ENCODE data around the gene NCOR2. TPM values are rescaled to one million over a fixed set of nuclear protein-coding genes. Genes with fewer than 3 reads are reported as not detected.
A peak's percentile ranks its signal among the peaks of the same experiment; 100 is the strongest.

The NCOR2 gene
- total and polyA plus RNA-seq, 2 of the 8 experiments (the other 6 are each of a cell fraction or from before 2014, with no cell fraction given), result 14.8 to 275 TPM

DNA sequence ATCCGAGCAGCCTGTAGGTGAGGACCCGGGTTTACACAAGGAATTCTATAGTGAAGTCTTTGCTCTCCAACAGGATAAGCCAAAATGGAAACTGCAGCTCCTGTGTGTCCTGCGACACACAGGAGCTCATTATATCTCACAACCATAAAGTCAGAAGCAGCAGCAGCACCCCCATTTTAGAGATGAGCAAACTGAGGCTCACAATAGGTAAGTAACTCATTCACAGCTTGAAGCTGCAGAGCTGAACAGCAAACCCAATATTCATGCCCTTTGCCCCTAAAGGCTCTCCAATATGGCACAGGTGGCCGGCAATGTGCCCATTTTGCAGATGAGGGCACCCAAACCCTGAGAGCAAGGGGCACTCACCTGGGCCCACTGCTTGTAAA is 4.6 kb downstream of the NCOR2 start:
- CTCF ChIA-PET (ENCODE audit: partially characterized antibody), result interaction anchor here (0.6 to 1.8 kb wide), 8 partner anchors 9 to 205 kb away, joined by 3 to 4 read pairs (median 3); no protein-coding TSS in a partner anchor
- no peak overlapping the region for H3K9ac ChIP-seq (replicated peaks in 1 of 4; ENCODE audit: extremely low read depth in 1 of 4, low read depth in 3 of 4, low read length in 3 of 4)
- H3K9me3 ChIP-seq (ENCODE audit: insufficient read depth in 2 of 2, low read depth in 1 of 2, low read length in 1 of 2), result no peaks in the 10 kb centered on the region
- H2BK20ac ChIP-seq (ENCODE audit: low read length), result no peak overlapping the region
- H3K27ac ChIP-seq (ENCODE audit: low read depth, low read length), result no peak overlapping the region
- H3K4me1 ChIP-seq (replicated peaks in 1 of 4; ENCODE audit: control insufficient read depth in 3 of 4, insufficient read depth in 4 of 4, low read length in 3 of 4), result peaks cover 16 to 43% (median 29%) of the 10 kb centered on the region in 4 experiments
- no peak overlapping the region for H3K4me2 ChIP-seq (ENCODE audit: insufficient read depth in 1 of 2, low read depth in 2 of 2, low read length in 2 of 2)
- H2AK5ac ChIP-seq (ENCODE audit: low read depth, low read length), result no peak overlapping the region
- peaks cover 47 to 54% of the 10 kb centered on the region in 2 experiments for H4K20me1 ChIP-seq (replicated peaks in 1 of 2; ENCODE audit: control insufficient read depth in 1 of 2, insufficient read depth in 2 of 2, low read length in 2 of 2)
- no peak overlapping the region for H2BK5ac ChIP-seq (ENCODE audit: low read depth, low read length)
- H3K23ac ChIP-seq (ENCODE audit: insufficient read length), result no peak overlapping the region
- H2BK15ac ChIP-seq (ENCODE audit: low read length), result no peak overlapping the region
- POLR2A ChIA-PET (ENCODE audit: partially characterized antibody), result interaction anchor here (1.1 to 1.2 kb wide), 4 partner anchors 12 to 352 kb away, joined by 3 to 4 read pairs (median 3); partner anchors contain the start of gene UBC
- H4K8ac ChIP-seq (ENCODE audit: extremely low read depth, insufficient read depth, low read length), result no peak overlapping the region
- H3K79me1 ChIP-seq (ENCODE audit: low read depth, low read length), result peaks cover 14% of the 10 kb centered on the region
- no peak overlapping the region for H2AFZ ChIP-seq (ENCODE audit: low read length)
- no peak overlapping the region for H2BK120ac ChIP-seq (replicated peaks; ENCODE audit: low read depth, low read length)
- no peak overlapping the region for H3K18ac ChIP-seq (ENCODE audit: extremely low read depth, low read length)
- no peak overlapping the region for H2BK12ac ChIP-seq (ENCODE audit: low read depth, low read length)
- peaks cover 65 to 89% of the 10 kb centered on the region in 2 experiments for H3K79me2 ChIP-seq (ENCODE audit: control insufficient read depth in 1 of 2, insufficient read depth in 2 of 2, low read length in 2 of 2)
- no peak overlapping the region for H4K5ac ChIP-seq (ENCODE audit: insufficient read length, low read depth, low read length)
- H3K36me3 ChIP-seq (ENCODE audit: control insufficient read depth in 2 of 4, insufficient read depth in 4 of 4, low read length in 3 of 4), result no peaks in the 10 kb centered on the region
- FAIRE-seq (no peak), DNase-seq (ENCODE audit: low read depth in 1 of 2, low spot score in 2 of 2) (no peak)
- TF ChIP-seq MAX (IDR thresholded peaks at IDR 0.05) (no peak), E2F6 (IDR thresholded peaks at IDR 0.05) (no peak), PHF8 (conservative IDR thresholded peaks at IDR 0.05; ENCODE audit: low read depth, low read length) (no peak), BACH1 (IDR thresholded peaks at IDR 0.05; ENCODE audit: low read length) (no peak), KDM1A (IDR thresholded peaks at IDR 0.05; ENCODE audit: borderline replicate concordance, low read length) (peak; percentile 90; the same call in 1 of the 2 replicates), HDAC2 (IDR thresholded peaks at IDR 0.05; ENCODE audit: borderline replicate concordance in 1 of 2, low read depth in 2 of 2, low read length in 2 of 2) (0 out of 4 replicates have a peak, but pooled peaks of 1 of the 2 experiments have one; percentile 31)
- no peak overlapping the region for H3K14ac ChIP-seq (ENCODE audit: insufficient read length)
- H4K91ac ChIP-seq (replicated peaks; ENCODE audit: insufficient read length, low read length), result no peak overlapping the region
- 71% methylated on average over 4 of the region's 4 CpGs; no CpG with 5 or more reads in 1 of the 2 experiments for WGBS, 2 experiments (ENCODE audit: extremely low coverage in 1 of 2, insufficient coverage in 1 of 2, insufficient read length in 1 of 2, insufficient replicate concordance in 2 of 2, low coverage in 1 of 2, low lambda C conversion rate in 2 of 2, missing lambda C conversion rate in 1 of 2)
- no peak overlapping the region for H3K4me3 ChIP-seq (ENCODE audit: extremely low read depth in 1 of 4, insufficient read depth in 2 of 4, low read depth in 3 of 4, low read length in 4 of 4)
- no peak overlapping the region for H3K56ac ChIP-seq (replicated peaks; ENCODE audit: insufficient read length, low read depth, low read length)
- H3K23me2 ChIP-seq (ENCODE audit: low read depth, low read length), result peaks cover 11% of the 10 kb centered on the region; the same call in 1 of the 2 replicates
- H3K27me3 ChIP-seq (replicated peaks in 1 of 4; ENCODE audit: control insufficient read depth in 3 of 4, extremely low read depth in 1 of 4, insufficient read depth in 3 of 4, low read length in 3 of 4), result no peaks in the 10 kb centered on the region
- no peak overlapping the region for H3K4ac ChIP-seq (replicated peaks; ENCODE audit: insufficient read length, low read depth, low read length)

All from H1 (cell line).